Neural cell (in vitro differentiated cells): ENCODE results near the gene SLC27A6.

Source experiments
- CTCF ChIP-seq: fragments of 450-650 bp; IDR thresholded peaks from 2 replicates; pipeline ENCODE4 v1.5.1; 2014; ENCODE audit warnings: antibody characterized with exemption, mild to moderate bottlenecking, moderate library complexity; ENCODE audit not compliant: poor library complexity, severe bottlenecking
- EP300 ChIP-seq: fragments of 450-650 bp; conservative IDR thresholded peaks from 2 replicates; pipeline ENCODE4 v1.6.1; 2014; ENCODE audit warnings: antibody characterized with exemption, mild to moderate bottlenecking, moderate library complexity; ENCODE audit not compliant: poor library complexity, severe bottlenecking
- EZH2 ChIP-seq: fragments of 200-600, 300-800 bp; shearing (Covaris generic), sonication (generic); IDR thresholded peaks from 2 replicates; pipeline ENCODE4 v1.6.1; 2014; ENCODE audit warnings: antibody characterized with exemption, low read length, borderline replicate concordance, mild to moderate bottlenecking; ENCODE audit not compliant: insufficient read depth, poor library complexity, severe bottlenecking
- MXI1 ChIP-seq: fragments of 450-650 bp; conservative IDR thresholded peaks from 2 replicates; pipeline ENCODE4 v1.6.1; 2014; ENCODE audit warnings: antibody characterized with exemption, mild to moderate bottlenecking; ENCODE audit not compliant: poor library complexity, severe bottlenecking
- POLR2AphosphoS5 ChIP-seq: IDR thresholded peaks from 2 replicates; pipeline ENCODE4 v1.6.1; 2012
- RAD21 ChIP-seq: fragments of 450-650 bp; conservative IDR thresholded peaks from 2 replicates; pipeline ENCODE4 v1.6.1; 2014; ENCODE audit warnings: antibody characterized with exemption, mild to moderate bottlenecking, moderate library complexity
- REST ChIP-seq: IDR thresholded peaks from 2 replicates; pipeline ENCODE4 v1.6.1; 2012; ENCODE audit warnings: borderline replicate concordance
- SMC3 ChIP-seq: fragments of 450-650 bp; conservative IDR thresholded peaks from 2 replicates; pipeline ENCODE4 v1.6.1; 2014; ENCODE audit warnings: antibody characterized with exemption, mild to moderate bottlenecking, moderate library complexity; ENCODE audit not compliant: poor library complexity
- TAF1 ChIP-seq: IDR thresholded peaks from 2 replicates; pipeline ENCODE4 v1.6.1; 2012; ENCODE audit warnings: low read depth

GRCh38 chr5:128966846-128967245 lies 1.6 kb downstream of the SLC27A6 start:
- TF ChIP-seq SMC3 (no peak), POLR2AphosphoS5 (no peak), REST (no peak), EZH2 (no peak), CTCF (no peak), EP300 (no peak), TAF1 (no peak), RAD21 (no peak), MXI1 (no peak)
